Ovary (tissue), 3 donors: ENCODE results near the gene TBX6.

ENCODE experiments used
- CTCF ChIP-seq, 3 donors: fragments of 450-650 bp in 2 of 3; fragments of 200-600 bp in 1 of 3; IDR thresholded peaks; one replicate each; pipeline versions ENCODE4 v1.5.1 to v1.8.0; 2016 to 2022; ENCODE audit warnings: antibody characterized with exemption in 3 of 3, mild to moderate bottlenecking in 1 of 3
- EP300 ChIP-seq: sonication (generic); formaldehyde crosslinking; IDR thresholded peaks from one replicate; pipeline ENCODE4 v1.6.1; 2017; ENCODE audit warnings: antibody characterized with exemption
- donor health status: DM: no; HTN: no; CAD: no.

- TF ChIP-seq EP300 (no peak), CTCF (IDR thresholded peaks at IDR 0.05) (no peak)
These were observed 46.2 kb upstream of the TBX6 start for GRCh38 chr16:30137897-30138296.
